IMR-90 (cell line): ENCODE measurements around the gene MICB. TPM values are rescaled to one million over a fixed set of nuclear protein-coding genes. Genes with fewer than 3 reads are reported as not detected.

ENCODE experiments used
- ATAC-seq: fragments of 200-7000 bp; cut with Tn5 transposase; 2 replicates; pipeline ENCODE4 v1.9.1; 2020; ENCODE audit warnings: low read depth, mild to moderate bottlenecking, moderate library complexity
- BruUV-seq: library from RNA; stranded (reverse); fragments of 400-500 nt; replicated peaks from 2 replicates; lab custom pipeline; 2021; lab: Mats Ljungman, UMichigan
- CTCF ChIA-PET: fragments of 300-600 bp; formaldehyde crosslinking; extraction: SDS; loops from one replicate; lab custom pipeline; 2021; ENCODE audit warnings: antibody characterized with exemption; lab: Yijun Ruan, JAX
- POLR2A ChIA-PET: fragments of 300-600 bp; sonication (Branson Sonifier 250); formaldehyde crosslinking; loops from one replicate; lab custom pipeline; 2022; ENCODE audit warnings: antibody characterized with exemption; ENCODE audit not compliant: unreplicated experiment; lab: Charles Lee
- DNase-seq: peaks from one replicate; pipeline ENCODE4 v3.0.0; 2013
- H2AFZ ChIP-seq: replicated peaks from 2 replicates; pipeline ENCODE3; 2013; ENCODE audit warnings: low read length, mild to moderate bottlenecking; ENCODE audit not compliant: poor library complexity
- H2AK5ac ChIP-seq: 2 replicates; pipeline ENCODE4 v1.6.1; 2013; ENCODE audit warnings: low read depth, low read length, inconsistent platforms
- H2AK9ac ChIP-seq: replicated peaks from 2 replicates; pipeline ENCODE3; 2013; ENCODE audit warnings: mild to moderate bottlenecking, low read depth, low read length, moderate library complexity; ENCODE audit not compliant: poor library complexity
- H2BK120ac ChIP-seq: 2 replicates; pipeline ENCODE4 v1.6.1; 2013; ENCODE audit warnings: low read depth, low read length, inconsistent platforms
- H2BK15ac ChIP-seq: 3 replicates; pipeline ENCODE4 v1.6.1; 2013; ENCODE audit warnings: low read depth, low read length, inconsistent platforms
- H2BK20ac ChIP-seq: 2 replicates; pipeline ENCODE4 v1.6.1; 2013; ENCODE audit warnings: low read depth, mild to moderate bottlenecking, inconsistent platforms, low read length, moderate library complexity
- H2BK5ac ChIP-seq: 2 replicates; pipeline ENCODE4 v1.6.1; 2013; ENCODE audit warnings: mild to moderate bottlenecking, low read depth, low read length, inconsistent platforms; ENCODE audit not compliant: poor library complexity, severe bottlenecking
- H3K14ac ChIP-seq: replicated peaks from 2 replicates; pipeline ENCODE4 v1.6.1; 2013; ENCODE audit warnings: low read depth, low read length, inconsistent platforms
- H3K18ac ChIP-seq: 2 replicates; pipeline ENCODE4 v1.6.1; 2013; ENCODE audit warnings: low read depth, low read length, control low read depth
- H3K23ac ChIP-seq: 2 replicates; pipeline ENCODE4 v1.6.1; 2013; ENCODE audit warnings: low read depth, low read length, inconsistent platforms
- H3K27ac ChIP-seq: 2 replicates; pipeline ENCODE4 v1.5.1; 2013; ENCODE audit warnings: mild to moderate bottlenecking, control low read depth, low read length; ENCODE audit not compliant: insufficient read depth
- H3K27me3 ChIP-seq: 2 replicates; pipeline ENCODE4 v1.6.1; 2013; ENCODE audit warnings: low read length; ENCODE audit not compliant: control insufficient read depth, insufficient read depth
- H3K36me3 ChIP-seq: 2 replicates; pipeline ENCODE4 v1.6.1; 2013; ENCODE audit warnings: low read length, mixed read lengths; ENCODE audit not compliant: control insufficient read depth, insufficient read depth
- H3K4ac ChIP-seq: 2 replicates; pipeline ENCODE4 v1.6.1; 2013; ENCODE audit warnings: low read depth, low read length, inconsistent platforms
- H3K4me1 ChIP-seq: 2 replicates; pipeline ENCODE4 v1.6.1; 2013; ENCODE audit warnings: low read length, mixed read lengths; ENCODE audit not compliant: control insufficient read depth, insufficient read depth
- H3K4me2 ChIP-seq: 2 replicates; pipeline ENCODE4 v1.6.1; 2013; ENCODE audit warnings: low read depth, mild to moderate bottlenecking, control low read depth, low read length, moderate library complexity
- H3K4me3 ChIP-seq: 2 replicates; pipeline ENCODE4 v1.5.1; 2013; ENCODE audit warnings: low read depth, mild to moderate bottlenecking, control low read depth, low read length, moderate library complexity; ENCODE audit not compliant: insufficient read depth
- H3K56ac ChIP-seq: 2 replicates; pipeline ENCODE4 v1.6.1; 2013; ENCODE audit warnings: low read length, inconsistent platforms; ENCODE audit not compliant: insufficient read depth; ENCODE audit errors: extremely low read depth
- H3K79me1 ChIP-seq, 2 experiments: 2 replicates each; pipeline ENCODE4 v1.6.1; 2013; ENCODE audit warnings: low read length in 2 of 2, inconsistent platforms in 1 of 2, low read depth in 1 of 2
- H3K9ac ChIP-seq: 2 replicates; pipeline ENCODE4 v1.6.1; 2013; ENCODE audit warnings: low read depth, low read length, control low read depth
- H3K9me1 ChIP-seq: 2 replicates; pipeline ENCODE4 v1.6.1; 2013; ENCODE audit warnings: low read length, inconsistent platforms; ENCODE audit not compliant: insufficient read depth
- H3K9me3 ChIP-seq: 2 replicates; pipeline ENCODE4 v1.6.1; 2013; ENCODE audit warnings: low read length; ENCODE audit not compliant: control insufficient read depth, insufficient read depth
- H4K20me1 ChIP-seq: 2 replicates; pipeline ENCODE4 v1.6.1; 2013; ENCODE audit warnings: low read length, inconsistent platforms; ENCODE audit not compliant: insufficient read depth
- H4K5ac ChIP-seq: 2 replicates; pipeline ENCODE4 v1.6.1; 2013; ENCODE audit warnings: mild to moderate bottlenecking, low read depth, low read length, control low read depth
- H4K8ac ChIP-seq, 2 experiments: 2 replicates each; pipeline ENCODE4 v1.6.1; 2013; ENCODE audit warnings: low read depth in 2 of 2, low read length in 2 of 2, control low read depth in 1 of 2, inconsistent platforms in 1 of 2
- H4K91ac ChIP-seq: 2 replicates; pipeline ENCODE4 v1.6.1; 2013; ENCODE audit warnings: low read depth, low read length, inconsistent platforms; ENCODE audit not compliant: insufficient read depth
- BHLHE40 ChIP-seq: fragments of 150-350 bp; IDR thresholded peaks from 2 replicates; pipeline ENCODE4 v1.6.1; 2016; ENCODE audit warnings: mild to moderate bottlenecking, low read depth, low read length
- CEBPB ChIP-seq: IDR thresholded peaks from 2 replicates; pipeline ENCODE4 v1.6.1; 2012; ENCODE audit warnings: low read depth, low read length, improper control_type of control experiment
- CHD1 ChIP-seq: IDR thresholded peaks from 2 replicates; pipeline ENCODE4 v1.6.1; 2012; ENCODE audit warnings: low read depth, low read length, improper control_type of control experiment
- CTCF ChIP-seq: conservative IDR thresholded peaks from 2 replicates; pipeline ENCODE4 v1.5.1; 2012; ENCODE audit warnings: mild to moderate bottlenecking, low read depth, low read length, improper control_type of control experiment
- ELK1 ChIP-seq: fragments of 150-350 bp; IDR thresholded peaks from 2 replicates; pipeline ENCODE4 v1.6.1; 2016; ENCODE audit warnings: low read depth, mild to moderate bottlenecking, low read length, moderate library complexity, borderline replicate concordance
- FOS ChIP-seq: fragments of 150-350 bp; IDR thresholded peaks from 2 replicates; pipeline ENCODE4 v1.6.1; 2016; ENCODE audit warnings: low read depth, low read length
- MAFK ChIP-seq: IDR thresholded peaks from 2 replicates; pipeline ENCODE4 v1.6.1; 2012; ENCODE audit warnings: low read depth, low read length, improper control_type of control experiment
- MAZ ChIP-seq: IDR thresholded peaks from 2 replicates; pipeline ENCODE4 v1.6.1; 2012; ENCODE audit warnings: low read depth, mild to moderate bottlenecking, low read length, improper control_type of control experiment, moderate library complexity, borderline replicate concordance
- MXI1 ChIP-seq: IDR thresholded peaks from 2 replicates; pipeline ENCODE4 v1.6.1; 2012; ENCODE audit warnings: low read depth, mild to moderate bottlenecking, low read length, moderate library complexity, borderline replicate concordance
- NFE2L2 ChIP-seq: fragments of 150-350 bp; IDR thresholded peaks from 2 replicates; pipeline ENCODE4 v1.6.1; 2016; ENCODE audit warnings: low read depth, mild to moderate bottlenecking, low read length
- POLR2A ChIP-seq: IDR thresholded peaks from 2 replicates; pipeline ENCODE4 v1.6.1; 2012; ENCODE audit warnings: mild to moderate bottlenecking, low read depth, low read length
- RAD21 ChIP-seq: IDR thresholded peaks from 2 replicates; pipeline ENCODE4 v1.6.1; 2012; ENCODE audit warnings: low read length, improper control_type of control experiment
- RCOR1 ChIP-seq: IDR thresholded peaks from 2 replicates; pipeline ENCODE4 v1.6.1; 2012; ENCODE audit warnings: mild to moderate bottlenecking, low read length, improper control_type of control experiment; ENCODE audit not compliant: insufficient replicate concordance
- RFX5 ChIP-seq: IDR thresholded peaks from 2 replicates; pipeline ENCODE4 v1.8.0; 2012; ENCODE audit warnings: low read depth, mild to moderate bottlenecking, low read length, moderate library complexity
- SMC3 ChIP-seq: fragments of 150-350 bp; IDR thresholded peaks from 2 replicates; pipeline ENCODE4 v1.6.1; 2016; ENCODE audit warnings: low read depth, mild to moderate bottlenecking, antibody characterized with exemption, low read length, moderate library complexity
- USF2 ChIP-seq: fragments of 150-350 bp; IDR thresholded peaks from 2 replicates; pipeline ENCODE4 v1.6.1; 2017; ENCODE audit warnings: mild to moderate bottlenecking, antibody characterized with exemption, low read length, low read depth
- WGBS, 2 experiments: methylation state at CpG; one replicate each; pipeline versions ENCODE4 v1.1.5 to v1.1.7; 2013; ENCODE audit warnings: missing lambda C conversion rate in 2 of 2; ENCODE audit not compliant: insufficient read length in 1 of 2; ENCODE audit errors: extremely low coverage in 2 of 2; 5-methylcytosine and 5-hydroxymethylcytosine counted together
- dilution Hi-C: fragments of 300-500 bp; cut with HindIII; formaldehyde crosslinking; loops from one replicate; pipeline ENCODE4 v1.14.3; 2018; ENCODE audit warnings: low sequenced_read_pairs; ENCODE audit not compliant: unreplicated experiment
- in situ Hi-C: fragments of 300-500 bp; cut with MboI; formaldehyde crosslinking; loops from 3 replicates; pipeline ENCODE4 v1.14.3; 2019; ENCODE audit warnings: low sequenced_read_pairs, inconsistent platforms, mixed read lengths
- intact Hi-C: fragments of 100-400 bp; cut with micrococcal nuclease; formaldehyde crosslinking; loops from 2 replicates; pipeline ENCODE4 v1.10.0; 2022
- polyA plus RNA-seq, 3 experiments: library from polyadenylated mRNA; depleted of rRNA; stranded (reverse); fragments of >200 nt; gene quantifications; 2 replicates each; pipeline ENCODE4 v1.2.3, GENCODE V29; 2012; ENCODE audit warnings: low replicate concordance in 1 of 3
- total RNA-seq: library from RNA; depleted of rRNA; stranded (reverse); fragments of >200 nt; gene quantifications from 2 replicates; pipeline ENCODE4 v1.2.3, GENCODE V29; 2012

MICB gene
- total and polyA plus RNA-seq, 2 of the 4 experiments (the other 2 are of a cell fraction): 9.6 to 11.1 TPM

- Histone ChIP-seq H2BK120ac (no peak within 1 kb of the TSS), H2BK5ac (no peak within 1 kb of the TSS), H3K36me3 (peaks cover 46% of the 10 kb centered on the region), H3K4me2 (no peak within 1 kb of the TSS), H3K14ac (no peak within 1 kb of the TSS), H2AK9ac (no peak within 1 kb of the TSS), H3K9me3 (no peaks in the 10 kb centered on the region), H3K27me3 (no peaks in the 10 kb centered on the region), H3K56ac (no peak within 1 kb of the TSS), H4K5ac (no peak within 1 kb of the TSS), H4K20me1 (peaks cover 52% of the 10 kb centered on the region), H2AFZ (no peak within 1 kb of the TSS), H3K4ac (no peak within 1 kb of the TSS), H2BK15ac (no peak within 1 kb of the TSS), H3K9me1 (peaks cover 20% of the 10 kb centered on the region), H4K8ac (no peak within 1 kb of the TSS), H3K23ac (no peak within 1 kb of the TSS), H3K4me3 (no peak within 1 kb of the TSS), H3K4me1 (peaks cover 10% of the 10 kb centered on the region), H3K9ac (no peak within 1 kb of the TSS), H3K27ac (no peak within 1 kb of the TSS), H3K18ac (no peak within 1 kb of the TSS), H4K91ac (no peak within 1 kb of the TSS), H2AK5ac (no peak within 1 kb of the TSS), H2BK20ac (no peak within 1 kb of the TSS), H3K79me1 (peaks cover 18 to 55% of the 10 kb centered on the region in 2 experiments; a peak in 3 of 4 replicates)
- ChIA-PET CTCF (no interaction called here), POLR2A (no interaction called here)
- no TSS peak for BruUV-seq
- ATAC-seq: 0 out of 2 replicates have a peak, but pooled peaks have one; percentile 2
- in situ Hi-C loops: no loop called here
- WGBS, 2 experiments: 63% methylated on average over 3 of the region's 7 CpGs; no CpG with 5 or more reads in 1 of the 2 experiments
- no peak for TF ChIP-seq POLR2A
- TF ChIP-seq MAZ: no peak
- TF ChIP-seq NFE2L2: no peak
- TF ChIP-seq CEBPB: no peak
- no peak for TF ChIP-seq FOS
- no peak for TF ChIP-seq BHLHE40
- TF ChIP-seq CTCF: no peak
- no peak for TF ChIP-seq MAFK
- TF ChIP-seq RAD21: no peak
- TF ChIP-seq MXI1: no peak
- no peak for TF ChIP-seq RFX5
- no peak for TF ChIP-seq CHD1
- TF ChIP-seq USF2: no peak
- no peak for TF ChIP-seq SMC3
- TF ChIP-seq ELK1: no peak
- no peak for TF ChIP-seq RCOR1
- DNase-seq: no peak
- intact Hi-C loops: loop anchor here (5.0 kb wide), 1 partner anchor 37 kb away; no protein-coding TSS in a partner anchor
- dilution Hi-C loops: no loop called here
Observed at GRCh38 chr6:31528821-31529328, 30.9 kb downstream of the MICB start, which contains the start of gene MCCD1. TSS of gene MCCD1 (plus strand) at chr6:31528962. CDS start at chr6:31529015, 53 bp downstream.
